ENCODE results near the gene FRMPD4.

The FRMPD4 gene

DNA sequence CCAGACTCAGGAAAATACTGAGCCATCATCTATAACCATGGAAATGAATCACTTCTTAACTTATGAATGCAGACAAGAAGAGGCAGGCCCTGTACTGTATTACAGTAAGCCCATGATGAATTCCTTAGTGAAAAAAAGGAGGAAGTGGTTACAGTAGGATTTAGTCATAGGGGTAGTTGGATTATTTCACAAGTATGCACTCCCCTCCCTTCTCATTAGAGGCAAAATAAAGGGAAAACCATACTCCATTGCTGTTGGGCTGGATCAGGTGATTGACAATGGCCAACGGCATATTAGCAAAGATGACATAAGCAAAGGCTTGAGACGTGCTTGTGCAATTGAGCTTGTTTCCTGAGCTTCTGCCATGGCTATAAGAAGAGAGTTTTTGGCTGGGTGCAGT is 471.8 kb downstream of the FRMPD4 start:
- H3K4me3 ChIP-seq (ENCODE audit: low read length) = no peak overlapping the region
- no peak overlapping the region for H2AFZ ChIP-seq (ENCODE audit: low read length)
- no peaks in the 10 kb centered on the region for H3K79me2 ChIP-seq (ENCODE audit: low read length)
- H3K4me1 ChIP-seq (ENCODE audit: low read length) = no peaks in the 10 kb centered on the region
- no peak overlapping the region for H3K4me2 ChIP-seq (ENCODE audit: low read depth, low read length)
- no peaks in the 10 kb centered on the region for H3F3A ChIP-seq (ENCODE audit: insufficient read depth, low read length)
- no peaks in the 10 kb centered on the region for H4K20me1 ChIP-seq (ENCODE audit: insufficient read depth, low read length)
- H3K9me3 ChIP-seq (replicated peaks; ENCODE audit: insufficient read depth, low read length) = no peaks in the 10 kb centered on the region
- H3K36me3 ChIP-seq (replicated peaks; ENCODE audit: insufficient read depth, low read length) = no peaks in the 10 kb centered on the region
- no peak for DNase-seq
- TF ChIP-seq EZH2phosphoT487 (IDR thresholded peaks at IDR 0.05; ENCODE audit: low read length) = no peak
- TF ChIP-seq, protein P1, sequence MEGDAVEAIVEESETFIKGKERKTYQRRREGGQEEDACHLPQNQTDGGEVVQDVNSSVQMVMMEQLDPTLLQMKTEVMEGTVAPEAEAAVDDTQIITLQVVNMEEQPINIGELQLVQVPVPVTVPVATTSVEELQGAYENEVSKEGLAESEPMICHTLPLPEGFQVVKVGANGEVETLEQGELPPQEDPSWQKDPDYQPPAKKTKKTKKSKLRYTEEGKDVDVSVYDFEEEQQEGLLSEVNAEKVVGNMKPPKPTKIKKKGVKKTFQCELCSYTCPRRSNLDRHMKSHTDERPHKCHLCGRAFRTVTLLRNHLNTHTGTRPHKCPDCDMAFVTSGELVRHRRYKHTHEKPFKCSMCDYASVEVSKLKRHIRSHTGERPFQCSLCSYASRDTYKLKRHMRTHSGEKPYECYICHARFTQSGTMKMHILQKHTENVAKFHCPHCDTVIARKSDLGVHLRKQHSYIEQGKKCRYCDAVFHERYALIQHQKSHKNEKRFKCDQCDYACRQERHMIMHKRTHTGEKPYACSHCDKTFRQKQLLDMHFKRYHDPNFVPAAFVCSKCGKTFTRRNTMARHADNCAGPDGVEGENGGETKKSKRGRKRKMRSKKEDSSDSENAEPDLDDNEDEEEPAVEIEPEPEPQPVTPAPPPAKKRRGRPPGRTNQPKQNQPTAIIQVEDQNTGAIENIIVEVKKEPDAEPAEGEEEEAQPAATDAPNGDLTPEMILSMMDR (IDR thresholded peaks at IDR 0.05; ENCODE audit: low read length) = no peak
- no peak for TF ChIP-seq EZH2 (optimal IDR thresholded peaks at IDR 0.05; ENCODE audit: low read depth, low read length)
- H3K27ac ChIP-seq (ENCODE audit: low read length) = no peak overlapping the region
- no peak overlapping the region for H3K9ac ChIP-seq (ENCODE audit: low read length)
- H3K9me2 ChIP-seq (replicated peaks; ENCODE audit: insufficient read depth, low read length) = no peaks in the 10 kb centered on the region
- no peaks in the 10 kb centered on the region for H3K27me3 ChIP-seq (replicated peaks; ENCODE audit: insufficient read depth, low read length)

DNA sequence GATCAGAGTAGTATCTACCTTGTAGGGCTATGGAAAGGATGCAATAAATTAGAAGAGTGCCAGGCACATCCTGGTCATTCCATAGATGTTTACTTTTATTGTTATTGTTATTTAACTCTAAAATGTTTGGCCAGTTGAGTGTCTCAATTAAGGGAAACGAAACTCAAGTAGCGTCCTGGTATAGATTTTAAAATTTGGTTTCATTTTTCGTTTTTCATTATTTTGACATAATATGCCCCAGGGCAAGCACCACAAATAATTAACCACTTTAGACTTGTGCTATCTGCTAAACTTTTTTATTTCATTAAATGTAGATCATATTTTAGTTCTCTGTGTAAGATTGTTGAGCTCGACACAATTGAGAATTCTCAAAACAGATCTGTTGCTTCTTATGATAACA is 473.2 kb downstream of the FRMPD4 start:
- no peaks in the 10 kb centered on the region for H3K9me2 ChIP-seq (replicated peaks; ENCODE audit: insufficient read depth, low read length)
- H3K4me3 ChIP-seq (ENCODE audit: low read length) = no peak overlapping the region
- no peaks in the 10 kb centered on the region for H3F3A ChIP-seq (ENCODE audit: insufficient read depth, low read length)
- DNase-seq = peak; percentile 33
- no peaks in the 10 kb centered on the region for H3K27me3 ChIP-seq (replicated peaks; ENCODE audit: insufficient read depth, low read length)
- no peak overlapping the region for H3K9ac ChIP-seq (ENCODE audit: low read length)
- no peak overlapping the region for H2AFZ ChIP-seq (ENCODE audit: low read length)
- H3K79me2 ChIP-seq (ENCODE audit: low read length) = no peaks in the 10 kb centered on the region
- peak overlapping the region; percentile 15; the same call in 1 of the 2 replicates for H3K4me2 ChIP-seq (ENCODE audit: low read depth, low read length)
- no peak for TF ChIP-seq EZH2 (optimal IDR thresholded peaks at IDR 0.05; ENCODE audit: low read depth, low read length)
- TF ChIP-seq EZH2phosphoT487 (IDR thresholded peaks at IDR 0.05; ENCODE audit: low read length) = no peak
- TF ChIP-seq, protein P1 (IDR thresholded peaks at IDR 0.05; ENCODE audit: low read length) = no peak
- H3K9me3 ChIP-seq (replicated peaks; ENCODE audit: insufficient read depth, low read length) = no peaks in the 10 kb centered on the region
- H3K36me3 ChIP-seq (replicated peaks; ENCODE audit: insufficient read depth, low read length) = no peaks in the 10 kb centered on the region
- H4K20me1 ChIP-seq (ENCODE audit: insufficient read depth, low read length) = no peaks in the 10 kb centered on the region
- no peaks in the 10 kb centered on the region for H3K4me1 ChIP-seq (ENCODE audit: low read length)
- no peak overlapping the region for H3K27ac ChIP-seq (ENCODE audit: low read length)

DNA sequence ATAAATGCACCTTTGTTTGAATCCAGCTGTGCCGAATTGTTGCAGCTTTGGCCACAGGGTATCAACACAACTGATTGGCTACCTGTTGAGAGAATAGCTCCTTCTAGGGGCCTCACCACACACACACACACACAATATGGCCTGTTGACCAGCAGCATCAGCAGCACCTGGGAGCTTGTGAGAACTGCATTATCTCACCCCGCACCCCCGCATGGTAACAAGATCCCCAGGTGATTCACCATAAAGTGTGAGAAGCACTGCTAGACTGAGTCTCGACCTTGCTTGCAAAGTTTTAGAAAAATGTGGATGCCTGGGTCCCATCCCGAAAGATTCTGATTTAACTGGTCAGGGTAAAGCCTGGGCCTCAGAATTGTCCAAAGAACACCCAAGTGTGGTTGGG is 476.0 kb downstream of the FRMPD4 start:
- Histone ChIP-seq H3K79me2 (ENCODE audit: low read length) (no peaks in the 10 kb centered on the region), H3K4me2 (ENCODE audit: low read depth, low read length) (no peak overlapping the region), H4K20me1 (ENCODE audit: insufficient read depth, low read length) (no peaks in the 10 kb centered on the region), H2AFZ (ENCODE audit: low read length) (no peak overlapping the region), H3K9ac (ENCODE audit: low read length) (no peak overlapping the region), H3K4me1 (ENCODE audit: low read length) (no peaks in the 10 kb centered on the region), H3F3A (ENCODE audit: insufficient read depth, low read length) (no peaks in the 10 kb centered on the region), H3K9me3 (replicated peaks; ENCODE audit: insufficient read depth, low read length) (no peaks in the 10 kb centered on the region), H3K9me2 (replicated peaks; ENCODE audit: insufficient read depth, low read length) (no peaks in the 10 kb centered on the region), H3K4me3 (ENCODE audit: low read length) (no peak overlapping the region), H3K36me3 (replicated peaks; ENCODE audit: insufficient read depth, low read length) (no peaks in the 10 kb centered on the region), H3K27ac (ENCODE audit: low read length) (no peak overlapping the region), H3K27me3 (replicated peaks; ENCODE audit: insufficient read depth, low read length) (no peaks in the 10 kb centered on the region)
- TF ChIP-seq, protein P1 (IDR thresholded peaks at IDR 0.05; ENCODE audit: low read length) = no peak
- no peak for TF ChIP-seq EZH2 (optimal IDR thresholded peaks at IDR 0.05; ENCODE audit: low read depth, low read length)
- no peak for TF ChIP-seq EZH2phosphoT487 (IDR thresholded peaks at IDR 0.05; ENCODE audit: low read length)
- no peak for DNase-seq
